HUDEP-2 (cell line): ENCODE measurements around the gene NTN4.
A peak's percentile ranks its signal among the peaks of the same experiment; 100 is the strongest.
"Not testable (repeated sequence)": the region's sequence is repeated elsewhere in the genome, so short reads cannot be mapped to it uniquely, and the experiment has no call there.

Experiments
- DNase-seq, 76 experiments: peaks; one replicate each; lab custom pipeline; 2025; ENCODE audit not compliant: unreplicated experiment in 76 of 76; lab: John Stamatoyannopoulos, UW

NTN4 gene

GRCh38 chr12:95629392-95629791, 161.2 kb downstream of the NTN4 start:
- no peak for DNase-seq

GRCh38 chr12:95626854-95627253, 163.7 kb downstream of the NTN4 start:
- DNase-seq: no peak

- DNase-seq: no peak
These were observed 165.6 kb downstream of the NTN4 start for GRCh38 chr12:95625012-95625411.

GRCh38 chr12:95624589-95624988, 166.0 kb downstream of the NTN4 start:
- DNase-seq: no peak

GRCh38 chr12:95623554-95624170, 166.9 kb downstream of the NTN4 start:
- DNase-seq: peak in 51 of 76 experiments; percentile 3 to 52 (median 24)

GRCh38 chr12:95622879-95623278, 167.7 kb downstream of the NTN4 start:
- no peak for DNase-seq

GRCh38 chr12:95621725-95622124, 168.8 kb downstream of the NTN4 start:
- DNase-seq: no peak

GRCh38 chr12:95620171-95620570, 170.4 kb downstream of the NTN4 start:
- no peak for DNase-seq

GRCh38 chr12:95616470-95616869, 174.1 kb downstream of the NTN4 start:
- not testable (repeated sequence) for DNase-seq

- no peak for DNase-seq
These were observed 174.8 kb downstream of the NTN4 start for GRCh38 chr12:95615749-95616148.

- DNase-seq: no peak
These were observed 176.1 kb downstream of the NTN4 start for GRCh38 chr12:95614390-95614982.

- no peak for DNase-seq
These were observed 177.5 kb downstream of the NTN4 start for GRCh38 chr12:95613021-95613420.

- no peak for DNase-seq
These were observed 178.8 kb downstream of the NTN4 start for GRCh38 chr12:95611676-95612309.

GRCh38 chr12:95608252-95609033, 182.1 kb downstream of the NTN4 start:
- DNase-seq: no peak
